PC-9 (cell line): ENCODE results near the gene FTO. TPM values are rescaled to one million over a fixed set of nuclear protein-coding genes. Genes with fewer than 3 reads are reported as not detected.

ENCODE experiments used
- BruUV-seq: library from RNA; stranded (reverse); fragments of 400-500 nt; replicated peaks from 2 replicates; lab custom pipeline; 2021; lab: Mats Ljungman, UMichigan
- CTCF ChIA-PET: fragments of 300-600 bp; sonication (Branson Sonifier 250); formaldehyde crosslinking; loops from one replicate; lab custom pipeline; 2022; ENCODE audit warnings: antibody characterized with exemption; lab: Charles Lee
- POLR2A ChIA-PET: fragments of 300-600 bp; sonication (Branson Sonifier 250); formaldehyde crosslinking; loops from one replicate; lab custom pipeline; 2022; ENCODE audit warnings: antibody characterized with exemption; ENCODE audit not compliant: unreplicated experiment; lab: Charles Lee
- DNase-seq, 2 experiments: peaks; one replicate each; pipeline versions ENCODE4 v3.0.0 to v3.0.0-alpha.2; 2015 to 2022; ENCODE audit warnings: mixed read lengths in 1 of 2
- H2AFZ ChIP-seq: fragments of 200-600 bp; sonication (generic); 2 replicates; pipeline ENCODE4 v1.8.1; 2017; ENCODE audit warnings: antibody characterized with exemption
- H3F3A ChIP-seq: fragments of 200-600 bp; sonication (generic); 2 replicates; pipeline ENCODE4 v1.8.1; 2017; ENCODE audit warnings: antibody characterized with exemption, mild to moderate bottlenecking, low read depth; ENCODE audit not compliant: insufficient read depth
- H3K27ac ChIP-seq: fragments of 200-600 bp; sonication (generic); 2 replicates; pipeline ENCODE4 v1.6.1; 2016; ENCODE audit warnings: mixed run types
- H3K27me3 ChIP-seq: fragments of 200-600 bp; sonication (generic); 2 replicates; pipeline ENCODE4 v1.6.1; 2016; ENCODE audit warnings: low read depth, mixed run types; ENCODE audit not compliant: insufficient read depth
- H3K36me3 ChIP-seq: fragments of 200-600 bp; sonication (generic); 2 replicates; pipeline ENCODE4 v1.6.1; 2016; ENCODE audit warnings: low read depth, mixed run types
- H3K4me1 ChIP-seq: fragments of 200-600 bp; sonication (generic); replicated peaks from 2 replicates; pipeline ENCODE4 v1.6.1; 2016; ENCODE audit warnings: mixed run types; ENCODE audit not compliant: insufficient read depth
- H3K4me2 ChIP-seq: fragments of 200-600 bp; sonication (generic); 2 replicates; pipeline ENCODE4 v1.6.1; 2017; ENCODE audit warnings: mixed run types
- H3K4me3 ChIP-seq: fragments of 200-600 bp; sonication (generic); 2 replicates; pipeline ENCODE4 v1.6.1; 2016; ENCODE audit warnings: mixed run types
- H3K79me2 ChIP-seq: fragments of 200-600 bp; sonication (generic); 2 replicates; pipeline ENCODE4 v1.6.1; 2017; ENCODE audit warnings: low read depth, mixed run types
- H3K9me2 ChIP-seq: fragments of 200-600 bp; sonication (generic); 2 replicates; pipeline ENCODE4 v1.8.1; 2017; ENCODE audit warnings: mild to moderate bottlenecking; ENCODE audit not compliant: insufficient read depth
- H3K9me3 ChIP-seq: fragments of 200-600 bp; sonication (generic); 2 replicates; pipeline ENCODE4 v1.8.1; 2016; ENCODE audit warnings: low read depth; ENCODE audit not compliant: insufficient read depth
- H4K20me1 ChIP-seq: fragments of 200-600 bp; sonication (generic); 2 replicates; pipeline ENCODE4 v1.8.1; 2017; ENCODE audit not compliant: insufficient read depth
- EZH2 ChIP-seq: fragments of 200-600 bp; sonication (generic); IDR thresholded peaks from 2 replicates; pipeline ENCODE4 v1.8.0; 2017; ENCODE audit warnings: antibody characterized with exemption, low read depth
- intact Hi-C: fragments of 100-400 bp; cut with micrococcal nuclease; formaldehyde crosslinking; loops from one replicate; pipeline ENCODE4 v1.10.0; 2022; ENCODE audit not compliant: unreplicated experiment
- total RNA-seq: library from RNA; stranded (reverse); gene quantifications from 2 replicates; pipeline ENCODE4 v1.2.3, GENCODE V29; 2021
- TF ChIP-seq, protein P1 (sequence below): fragments of 200-600 bp; sonication (generic); conservative IDR thresholded peaks from 2 replicates; pipeline ENCODE4 v1.6.1; 2017; ENCODE audit warnings: mixed run types, antibody characterized with exemption, mild to moderate bottlenecking, moderate library complexity

The FTO gene
- total RNA-seq, 1 experiment from 2014 or later, result 58.1 TPM

GRCh38 chr16:53914736-53915135 lies 210.8 kb downstream of the FTO start:
- no peak overlapping the region for H3K4me3 ChIP-seq
- no peak for TF ChIP-seq EZH2
- TF ChIP-seq, protein P1, sequence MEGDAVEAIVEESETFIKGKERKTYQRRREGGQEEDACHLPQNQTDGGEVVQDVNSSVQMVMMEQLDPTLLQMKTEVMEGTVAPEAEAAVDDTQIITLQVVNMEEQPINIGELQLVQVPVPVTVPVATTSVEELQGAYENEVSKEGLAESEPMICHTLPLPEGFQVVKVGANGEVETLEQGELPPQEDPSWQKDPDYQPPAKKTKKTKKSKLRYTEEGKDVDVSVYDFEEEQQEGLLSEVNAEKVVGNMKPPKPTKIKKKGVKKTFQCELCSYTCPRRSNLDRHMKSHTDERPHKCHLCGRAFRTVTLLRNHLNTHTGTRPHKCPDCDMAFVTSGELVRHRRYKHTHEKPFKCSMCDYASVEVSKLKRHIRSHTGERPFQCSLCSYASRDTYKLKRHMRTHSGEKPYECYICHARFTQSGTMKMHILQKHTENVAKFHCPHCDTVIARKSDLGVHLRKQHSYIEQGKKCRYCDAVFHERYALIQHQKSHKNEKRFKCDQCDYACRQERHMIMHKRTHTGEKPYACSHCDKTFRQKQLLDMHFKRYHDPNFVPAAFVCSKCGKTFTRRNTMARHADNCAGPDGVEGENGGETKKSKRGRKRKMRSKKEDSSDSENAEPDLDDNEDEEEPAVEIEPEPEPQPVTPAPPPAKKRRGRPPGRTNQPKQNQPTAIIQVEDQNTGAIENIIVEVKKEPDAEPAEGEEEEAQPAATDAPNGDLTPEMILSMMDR, result no peak
- H3K4me1 ChIP-seq, result no peaks in the 10 kb centered on the region; the same call in 1 of the 2 replicates
- no peak for DNase-seq
- H2AFZ ChIP-seq, result no peak overlapping the region
- H3K36me3 ChIP-seq, result no peaks in the 10 kb centered on the region
- CTCF ChIA-PET, result no interaction called here
- BruUV-seq, result no TSS peak
- H3K4me2 ChIP-seq, result no peak overlapping the region
- intact Hi-C loops, result no loop called here
- no peaks in the 10 kb centered on the region for H3K9me3 ChIP-seq
- H3K79me2 ChIP-seq, result no peaks in the 10 kb centered on the region
- H3K27ac ChIP-seq, result no peak overlapping the region
- POLR2A ChIA-PET, result no interaction called here
- H4K20me1 ChIP-seq, result no peaks in the 10 kb centered on the region; the same call in 1 of the 2 replicates
- no peaks in the 10 kb centered on the region for H3K27me3 ChIP-seq
- no peaks in the 10 kb centered on the region for H3F3A ChIP-seq
- H3K9me2 ChIP-seq, result no peaks in the 10 kb centered on the region

DNA sequence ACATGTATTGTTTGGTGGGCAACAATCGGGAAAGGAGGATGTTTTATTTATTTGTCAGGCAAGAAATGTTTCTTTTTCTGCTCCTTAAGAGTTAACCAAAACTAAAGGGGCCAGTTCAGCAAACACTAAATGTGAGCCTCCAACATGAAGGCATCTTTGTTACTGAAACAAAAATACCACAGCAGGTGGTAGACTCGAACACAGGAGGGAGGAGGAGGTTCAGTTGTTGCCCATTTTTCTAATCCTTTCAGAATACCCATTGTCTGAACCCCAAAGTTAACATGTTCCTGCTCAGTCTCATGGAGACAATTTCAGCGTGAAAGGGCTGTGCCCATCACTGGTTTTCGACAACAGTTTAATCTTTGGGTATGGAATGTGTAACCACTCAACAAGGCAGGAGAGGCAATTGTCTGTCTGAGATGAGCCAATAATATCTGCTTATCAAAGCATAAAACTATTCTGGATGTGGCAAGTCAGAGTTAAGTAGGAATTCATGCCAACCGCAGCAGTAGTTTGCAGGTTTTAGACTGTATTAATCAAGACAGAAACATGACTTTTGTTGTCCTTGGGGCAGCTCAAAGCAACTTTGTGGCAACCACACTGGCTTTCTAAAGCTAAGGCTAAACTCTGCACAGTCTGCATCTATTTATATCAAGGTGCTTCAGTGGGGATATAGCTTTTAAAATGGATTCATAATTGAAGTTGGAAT lies 211.7 kb downstream of the FTO start:
- CTCF ChIA-PET, result no interaction called here
- intact Hi-C loops, result no loop called here
- Histone ChIP-seq H3F3A (no peaks in the 10 kb centered on the region), H2AFZ (no peak overlapping the region), H3K27me3 (no peaks in the 10 kb centered on the region), H3K36me3 (no peaks in the 10 kb centered on the region), H3K9me2 (no peaks in the 10 kb centered on the region), H3K4me1 (no peaks in the 10 kb centered on the region; the same call in 1 of the 2 replicates), H3K27ac (no peak overlapping the region), H4K20me1 (no peaks in the 10 kb centered on the region; the same call in 1 of the 2 replicates), H3K79me2 (no peaks in the 10 kb centered on the region), H3K4me2 (no peak overlapping the region), H3K4me3 (no peak overlapping the region), H3K9me3 (no peaks in the 10 kb centered on the region)
- POLR2A ChIA-PET, result no interaction called here
- no peak for DNase-seq
- no peak for TF ChIP-seq EZH2
- TF ChIP-seq, protein P1, result no peak
- BruUV-seq, result no TSS peak

GRCh38 chr16:53920988-53921387 lies 217.0 kb downstream of the FTO start:
- peaks cover 20% of the 10 kb centered on the region for H3K4me1 ChIP-seq
- no peaks in the 10 kb centered on the region for H3K9me2 ChIP-seq
- BruUV-seq, result no TSS peak
- H2AFZ ChIP-seq, result no peak overlapping the region
- H3F3A ChIP-seq, result peaks cover 5% of the 10 kb centered on the region; the same call in 1 of the 2 replicates
- ChIA-PET POLR2A (no interaction called here), CTCF (no interaction called here)
- H3K27me3 ChIP-seq, result no peaks in the 10 kb centered on the region
- TF ChIP-seq, protein P1, result no peak
- no peak for TF ChIP-seq EZH2
- H3K4me2 ChIP-seq, result no peak overlapping the region
- H3K9me3 ChIP-seq, result no peaks in the 10 kb centered on the region
- intact Hi-C loops, result no loop called here
- no peak for DNase-seq
- H3K27ac ChIP-seq, result no peak overlapping the region
- no peaks in the 10 kb centered on the region for H3K79me2 ChIP-seq
- H3K36me3 ChIP-seq, result no peaks in the 10 kb centered on the region
- H4K20me1 ChIP-seq, result no peaks in the 10 kb centered on the region
- H3K4me3 ChIP-seq, result no peak overlapping the region
